ENCODE results near the gene TNNC2.
"Not testable (repeated sequence)": the region's sequence is repeated elsewhere in the genome, so short reads cannot be mapped to it uniquely, and the experiment has no call there.

Gene TNNC2

GRCh38 chr20:45848969-45849582 is 22.0 kb upstream of the TNNC2 start:
- DNase-seq (ENCODE audit: low spot score): no peak

DNA sequence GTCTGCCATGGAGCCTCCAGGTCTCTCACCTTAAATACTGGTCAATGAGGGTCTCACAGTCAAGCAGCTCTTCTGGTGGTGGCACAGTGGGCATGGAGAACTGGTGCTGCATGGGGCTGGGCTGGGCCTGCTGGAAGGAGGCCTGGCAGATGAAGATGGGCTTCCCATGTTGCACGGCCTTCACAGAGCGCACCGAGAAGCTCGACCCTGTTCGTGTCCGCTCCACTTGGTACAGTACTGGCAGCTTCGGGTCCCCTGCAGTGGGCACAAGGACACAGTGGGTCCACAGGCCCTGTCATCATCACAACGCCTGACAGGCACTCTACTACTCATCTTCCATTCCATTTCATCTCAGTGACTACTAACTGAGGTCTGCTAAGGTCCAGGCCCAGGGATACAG is 21.3 kb upstream of the TNNC2 start:
- DNase-seq (ENCODE audit: low spot score): no peak

DNA sequence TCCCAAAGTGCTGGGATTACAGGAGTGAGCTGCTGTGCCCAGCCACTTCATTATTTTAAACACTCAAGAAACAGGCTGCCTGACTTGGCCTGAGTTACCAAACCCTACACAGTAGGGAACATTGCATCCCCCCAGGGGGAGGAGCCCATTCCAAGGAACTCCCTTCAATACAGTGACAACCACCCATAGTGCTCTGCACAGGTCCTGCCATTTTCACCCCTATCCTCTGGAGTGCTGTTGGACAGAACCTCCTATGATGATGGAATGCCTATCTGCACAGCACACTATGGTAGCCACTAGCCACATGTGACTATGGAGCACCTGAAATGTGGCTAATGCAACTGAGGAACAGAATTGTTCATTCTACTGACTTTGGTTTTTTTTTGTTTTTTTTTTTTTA is 18.3 kb upstream of the TNNC2 start:
- DNase-seq (ENCODE audit: low spot score): no peak

DNA sequence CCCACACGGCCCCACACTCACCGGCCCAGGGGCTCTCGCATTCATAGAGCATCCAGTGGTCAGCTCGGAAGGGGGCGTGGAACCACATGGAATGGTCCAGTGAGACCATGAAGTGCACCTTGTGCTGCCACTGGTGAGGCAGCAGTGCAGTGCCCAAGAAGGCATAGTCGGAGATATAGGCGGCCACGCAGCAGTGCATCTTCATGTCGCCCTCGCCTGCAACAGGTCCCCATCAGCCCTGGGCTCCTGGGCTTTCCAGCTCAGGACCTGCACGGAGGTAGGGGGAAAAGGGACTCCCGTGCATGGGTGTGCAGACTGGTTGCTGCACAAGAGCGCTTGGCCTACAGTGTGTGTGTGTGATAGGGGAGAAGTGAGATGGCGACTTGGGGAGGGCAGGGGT is 16.4 kb upstream of the TNNC2 start:
- no peak for DNase-seq (ENCODE audit: low spot score)

DNA sequence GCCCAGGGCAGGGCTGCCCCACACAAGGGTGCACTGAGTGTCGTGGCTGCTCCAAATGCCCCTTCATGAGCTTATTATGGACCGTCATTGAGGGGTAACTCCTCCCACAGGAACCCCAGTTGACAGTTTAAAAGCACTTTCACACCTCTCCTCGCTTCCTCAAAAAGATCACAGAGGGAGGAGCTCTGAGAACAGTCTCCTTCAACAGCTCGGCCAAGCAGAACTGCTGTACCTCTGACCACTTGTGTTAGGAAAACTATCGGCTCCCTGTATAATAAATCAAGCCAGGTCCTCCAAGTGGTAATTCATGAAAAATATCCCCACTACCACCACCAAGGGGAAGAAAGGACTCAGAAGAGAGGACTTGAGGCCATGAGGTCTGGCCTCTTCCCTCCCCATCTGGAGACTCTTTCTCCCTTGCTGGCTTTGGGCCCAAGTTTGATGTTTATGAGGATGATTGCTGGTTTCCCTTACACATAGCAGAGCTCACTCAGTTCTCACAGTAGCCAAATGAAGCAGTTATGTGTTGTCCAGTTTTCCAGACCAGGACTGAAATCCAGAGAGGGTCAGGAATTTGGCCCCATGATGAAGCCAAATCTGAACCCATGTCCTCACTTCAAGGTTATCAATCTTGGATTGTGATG is 15.2 kb upstream of the TNNC2 start:
- no peak for DNase-seq (ENCODE audit: low spot score)

- no peak for DNase-seq (ENCODE audit: low spot score)
Measured at GRCh38 chr20:45841407-45842129, 14.5 kb upstream of the TNNC2 start.

DNA sequence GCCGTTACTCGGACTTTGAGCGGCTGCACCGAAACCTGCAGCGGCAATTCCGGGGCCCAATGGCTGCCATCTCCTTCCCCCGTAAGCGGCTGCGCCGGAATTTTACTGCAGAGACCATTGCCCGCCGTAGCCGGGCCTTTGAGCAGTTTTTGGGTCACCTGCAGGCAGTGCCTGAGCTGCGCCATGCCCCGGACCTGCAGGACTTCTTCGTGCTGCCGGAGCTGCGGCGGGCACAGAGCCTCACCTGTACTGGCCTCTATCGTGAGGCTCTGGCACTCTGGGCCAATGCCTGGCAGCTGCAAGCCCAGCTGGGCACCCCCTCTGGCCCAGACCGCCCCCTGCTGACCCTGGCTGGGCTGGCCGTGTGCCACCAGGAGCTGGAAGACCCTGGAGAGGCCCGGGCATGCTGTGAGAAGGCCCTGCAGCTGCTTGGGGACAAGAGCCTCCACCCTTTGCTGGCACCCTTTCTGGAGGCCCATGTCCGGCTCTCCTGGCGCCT is 13.6 kb upstream of the TNNC2 start:
- no peak for DNase-seq (ENCODE audit: low spot score)

DNA sequence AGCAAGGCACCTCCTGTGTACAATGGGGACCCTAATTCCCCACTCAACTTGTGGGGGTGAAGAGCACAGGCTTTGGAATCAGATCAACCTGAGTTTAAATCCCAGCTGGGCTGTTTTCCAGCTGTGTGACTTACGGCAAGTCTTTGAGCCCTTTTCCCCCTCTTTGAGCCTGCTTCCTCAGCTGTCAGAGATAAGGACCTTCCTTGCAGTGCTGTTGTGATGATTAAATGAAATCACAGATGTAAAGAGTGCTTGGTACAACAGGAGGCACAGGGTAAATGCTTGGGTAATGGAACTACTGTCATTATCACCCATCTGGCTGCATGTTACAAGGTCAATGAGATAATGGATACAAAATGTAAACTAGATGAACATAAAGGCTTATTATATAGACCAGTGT is 9.7 kb upstream of the TNNC2 start:
- no peak for DNase-seq (ENCODE audit: low spot score)

DNA sequence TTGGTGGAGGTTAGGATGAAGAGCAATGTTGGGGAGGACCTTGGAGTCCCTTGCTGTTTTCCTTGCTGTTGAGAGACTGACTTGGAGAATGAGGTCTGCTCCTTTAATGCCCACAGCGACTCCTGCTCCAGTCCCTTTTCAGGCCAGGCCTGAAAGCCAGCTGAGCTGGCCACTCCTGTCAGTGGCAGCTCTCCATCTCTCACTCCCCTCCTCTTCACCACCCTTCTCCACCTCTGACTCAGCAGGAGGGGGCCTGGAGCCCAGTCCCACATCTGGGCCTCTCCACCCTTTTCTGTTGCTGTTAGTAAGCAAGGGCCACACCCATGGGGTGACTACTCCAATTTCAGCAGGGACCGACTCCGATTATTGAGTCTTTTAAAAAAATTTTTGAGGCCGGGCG is 8.7 kb upstream of the TNNC2 start:
- no peak for DNase-seq (ENCODE audit: low spot score)

GRCh38 chr20:45835329-45835765 is 8.2 kb upstream of the TNNC2 start:
- no peak for DNase-seq (ENCODE audit: low spot score)

- no peak for DNase-seq (ENCODE audit: low spot score)
Measured at GRCh38 chr20:45834797-45835161, 7.7 kb upstream of the TNNC2 start.

GRCh38 chr20:45833883-45834796 is 7.0 kb upstream of the TNNC2 start:
- DNase-seq (ENCODE audit: low spot score): peak; percentile 75

DNA sequence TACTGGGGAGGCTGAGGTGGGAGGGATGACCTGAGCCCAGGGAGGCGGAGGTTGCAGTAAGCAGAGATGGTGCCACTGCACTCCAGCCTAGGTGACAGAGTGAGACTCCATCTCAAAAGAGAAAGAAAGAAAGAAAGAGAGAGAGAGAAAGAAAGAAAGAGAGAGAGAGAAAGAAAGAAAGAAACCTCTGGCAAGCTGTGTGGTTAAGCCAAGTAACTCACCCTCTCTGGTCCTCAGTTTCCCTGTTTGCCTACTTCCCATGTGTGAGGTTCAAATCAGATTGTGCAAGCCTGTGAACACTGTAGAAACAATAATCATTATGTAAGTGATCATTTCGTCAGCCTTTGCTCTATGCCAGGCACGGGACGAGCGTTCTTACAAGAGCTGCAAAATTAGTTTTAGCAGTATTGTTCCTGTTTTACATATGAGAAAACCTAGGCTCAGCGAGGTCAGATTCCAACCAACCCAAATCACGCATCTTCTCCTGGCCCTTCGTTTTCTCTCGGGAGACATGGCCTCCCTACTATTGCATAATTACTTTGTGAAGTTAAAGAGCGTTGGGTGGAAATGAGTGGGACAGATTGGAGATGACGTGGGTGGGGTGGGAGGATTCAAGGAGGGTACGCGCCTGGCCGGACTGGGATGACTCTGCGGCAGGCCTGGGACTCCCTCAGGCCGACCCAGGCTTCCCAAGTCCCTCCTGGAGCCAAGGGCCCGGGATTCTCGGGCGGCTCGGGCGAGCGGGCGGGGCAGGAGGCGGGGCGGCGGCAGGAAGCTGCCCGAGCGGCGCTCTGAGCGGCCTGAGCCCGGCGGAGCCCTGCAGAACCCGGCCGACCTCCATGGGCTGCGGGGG is 6.1 kb upstream of the TNNC2 start, which contains the start of gene SNX21:
TSS of gene SNX21 (plus strand) at position 770 of the 853 bp plus-strand sequence. CDS start 121 bp downstream, outside the sequence.
- peak; percentile 77 for DNase-seq (ENCODE audit: low spot score)

DNA sequence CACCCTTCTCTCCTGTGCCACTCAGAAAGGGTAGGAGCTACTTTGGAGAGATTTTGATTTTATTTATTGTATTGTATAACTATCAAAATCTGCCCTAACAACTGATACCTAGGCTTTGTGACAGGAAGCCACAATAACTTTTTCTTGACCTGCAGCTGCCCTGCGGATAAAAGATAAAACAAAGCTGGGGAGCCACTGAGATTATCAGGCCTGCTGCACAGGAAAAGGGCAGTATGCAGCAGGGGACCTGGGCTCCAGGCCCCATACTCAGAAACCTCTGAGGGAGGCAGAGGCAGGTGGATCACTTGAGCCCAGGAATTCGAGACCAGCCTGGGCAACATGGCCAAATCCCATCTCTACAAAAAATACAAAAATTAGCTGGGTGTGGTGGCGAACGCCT is 5.5 kb upstream of the TNNC2 start:
- DNase-seq (ENCODE audit: low spot score): no peak

DNA sequence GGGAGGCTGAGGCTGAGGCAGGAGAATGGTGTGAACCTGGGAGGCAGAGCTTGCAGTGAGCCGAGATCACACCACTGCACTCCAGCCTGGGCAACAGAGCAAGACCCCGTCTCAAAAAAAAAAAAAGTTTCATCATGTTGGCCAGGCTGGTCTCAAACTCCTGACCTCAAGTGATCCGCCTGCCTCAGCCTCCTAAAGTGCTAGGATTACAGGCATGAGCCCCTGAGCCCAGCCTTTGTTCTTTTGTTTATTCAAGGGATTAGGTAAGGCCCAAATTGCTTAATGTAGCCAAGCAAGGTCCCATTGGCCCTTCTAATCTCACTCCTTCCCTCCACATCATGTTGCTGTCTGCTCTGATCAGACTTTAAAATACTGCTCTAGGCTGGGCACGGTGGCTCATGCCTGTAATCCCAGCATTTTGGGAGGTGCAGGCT is 2.6 kb upstream of the TNNC2 start:
- DNase-seq (ENCODE audit: low spot score): not testable (repeated sequence)

GRCh38 chr20:45828589-45828988 is 1.5 kb upstream of the TNNC2 start:
- no peak for DNase-seq (ENCODE audit: low spot score)

DNA sequence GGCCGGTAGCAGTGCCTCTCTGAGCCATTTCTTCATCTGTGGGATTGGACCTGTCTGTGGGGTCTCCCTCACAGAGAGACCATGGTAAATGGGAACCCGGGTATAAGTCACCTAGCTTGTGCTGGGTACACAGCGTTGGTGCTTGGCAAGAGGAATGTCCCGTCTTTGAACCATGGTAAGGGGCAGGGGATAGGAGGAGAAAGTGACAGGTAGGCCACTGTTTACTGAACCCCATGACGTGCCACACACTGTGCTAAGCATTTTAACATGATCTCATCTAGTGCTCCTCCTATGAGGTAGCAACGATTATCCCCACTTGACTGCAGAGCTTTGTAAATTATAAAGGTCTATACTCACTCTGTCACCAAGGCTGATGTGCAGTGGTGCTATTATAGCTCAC is 600 bp upstream of the TNNC2 start:
- DNase-seq (ENCODE audit: low spot score): no peak

DNA sequence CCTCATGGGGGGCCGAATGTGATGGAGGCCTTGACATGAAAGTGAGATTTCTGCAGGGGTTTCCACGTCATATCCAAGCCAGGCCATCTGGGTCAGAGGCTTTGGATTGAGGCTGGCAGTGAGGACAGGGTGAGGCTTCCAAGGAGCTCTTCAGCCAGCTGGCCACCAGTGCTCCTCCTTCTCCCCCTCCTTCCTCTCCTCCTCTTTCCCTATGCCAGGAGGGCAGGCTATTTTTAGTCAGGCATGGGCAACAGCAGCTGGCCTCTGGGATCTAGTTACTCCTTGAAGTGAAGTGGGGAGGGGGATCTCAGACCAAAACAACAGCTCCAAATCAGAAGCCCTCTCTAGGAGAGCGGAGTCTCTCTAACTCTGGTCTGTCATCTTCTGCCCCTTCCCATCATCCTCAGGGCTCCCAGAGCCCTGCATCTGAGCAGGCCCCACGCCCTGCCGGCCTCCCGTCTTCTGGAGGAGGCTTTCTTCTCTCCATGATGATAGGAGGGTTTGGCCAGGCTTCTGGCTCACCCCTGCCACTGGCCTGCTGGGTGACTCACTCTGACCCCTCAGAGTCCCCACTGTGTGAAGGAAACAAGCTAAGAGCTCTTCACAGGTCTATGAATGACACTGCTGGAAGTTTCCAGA is 612 bp downstream of the TNNC2 start:
- no peak for DNase-seq (ENCODE audit: low spot score)

DNA sequence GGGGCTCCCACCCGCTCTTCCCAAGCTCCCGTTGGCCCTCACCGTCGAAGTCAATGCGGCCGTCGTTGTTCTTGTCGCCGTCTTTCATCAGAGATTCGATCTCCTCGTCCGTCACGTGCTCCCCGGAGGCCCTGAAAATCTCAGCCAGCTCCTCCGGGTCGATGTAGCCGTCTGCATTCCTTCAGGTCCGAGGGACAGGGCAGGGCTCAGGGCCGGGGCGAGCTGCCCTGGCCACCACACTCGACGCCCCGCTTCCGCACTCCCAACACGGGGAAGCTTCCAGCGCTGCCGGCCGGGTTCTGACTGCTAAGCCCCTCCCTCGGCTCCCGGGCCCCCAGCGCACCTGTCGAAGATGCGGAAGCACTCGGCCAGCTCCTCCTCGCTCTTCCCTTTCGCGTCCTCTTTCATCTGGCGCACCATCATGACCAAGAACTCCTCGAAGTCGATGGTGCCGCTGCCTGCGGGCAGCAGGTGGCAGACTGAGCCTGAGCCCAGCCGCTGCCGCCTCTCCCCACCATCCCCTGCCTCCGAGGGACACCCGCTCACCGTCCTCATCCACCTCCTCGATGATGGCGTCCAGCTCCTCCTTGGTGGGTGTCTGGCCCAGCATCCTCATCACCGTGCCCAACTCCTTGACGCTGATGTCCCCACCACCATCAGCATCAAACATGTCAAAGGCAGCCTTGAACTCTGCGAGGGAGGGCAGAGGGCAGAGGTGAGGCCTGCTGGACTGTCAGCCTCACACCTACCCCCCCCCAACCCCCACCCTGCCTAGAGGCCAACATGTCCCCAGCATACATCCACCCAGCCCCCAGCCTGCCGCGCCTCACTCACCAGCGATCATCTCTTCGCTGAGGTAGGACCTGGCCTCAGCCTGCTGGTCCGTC is 2.9 kb downstream of the TNNC2 start:
- DNase-seq (ENCODE audit: low spot score): no peak

GRCh38 chr20:45822857-45823256 is 4.3 kb downstream of the TNNC2 start:
- DNase-seq (ENCODE audit: low spot score): no peak

Measured in cerebellar cortex (tissue), 1 donor.